ENCODE measurements around the gene NOS2.

NOS2 gene

DNA sequence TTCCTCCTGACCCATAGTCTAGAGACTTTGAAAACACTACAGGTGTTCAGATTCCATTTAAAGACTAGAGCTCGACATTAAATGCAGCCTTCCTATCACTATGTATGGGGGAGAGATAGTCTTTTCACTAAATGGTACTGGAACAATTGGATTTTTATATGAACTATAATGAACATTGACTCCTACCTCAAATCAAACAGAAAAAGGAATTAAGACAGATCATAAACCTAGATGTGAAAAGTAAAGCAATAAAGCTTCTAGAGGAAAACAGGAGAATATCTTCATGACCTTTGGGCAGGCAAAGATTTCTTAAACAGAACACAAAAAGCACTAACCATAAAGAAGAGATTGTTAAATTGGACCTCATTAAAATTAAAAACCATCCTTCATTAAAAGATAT is 18.8 kb upstream of the NOS2 start:
- Histone ChIP-seq H3K27me3 (ENCODE audit: control insufficient read depth in 1 of 2, insufficient read depth in 2 of 2, low read length in 2 of 2) (no peaks in the 10 kb centered on the region), H3K4me3 (ENCODE audit: low read length in 2 of 2) (no peak overlapping the region), H3K9ac (ENCODE audit: low read length in 2 of 2) (no peak overlapping the region), H3K27ac (ENCODE audit: low read length) (no peak overlapping the region), H3K36me3 (ENCODE audit: control insufficient read depth in 2 of 2, insufficient read depth in 2 of 2, low read length in 2 of 2) (no peaks in the 10 kb centered on the region), H3K9me3 (ENCODE audit: control insufficient read depth in 2 of 2, low read length in 2 of 2) (no peaks in the 10 kb centered on the region), H3K4me1 (ENCODE audit: control insufficient read depth, insufficient read depth, low read length) (peaks cover 9% of the 10 kb centered on the region)

DNA sequence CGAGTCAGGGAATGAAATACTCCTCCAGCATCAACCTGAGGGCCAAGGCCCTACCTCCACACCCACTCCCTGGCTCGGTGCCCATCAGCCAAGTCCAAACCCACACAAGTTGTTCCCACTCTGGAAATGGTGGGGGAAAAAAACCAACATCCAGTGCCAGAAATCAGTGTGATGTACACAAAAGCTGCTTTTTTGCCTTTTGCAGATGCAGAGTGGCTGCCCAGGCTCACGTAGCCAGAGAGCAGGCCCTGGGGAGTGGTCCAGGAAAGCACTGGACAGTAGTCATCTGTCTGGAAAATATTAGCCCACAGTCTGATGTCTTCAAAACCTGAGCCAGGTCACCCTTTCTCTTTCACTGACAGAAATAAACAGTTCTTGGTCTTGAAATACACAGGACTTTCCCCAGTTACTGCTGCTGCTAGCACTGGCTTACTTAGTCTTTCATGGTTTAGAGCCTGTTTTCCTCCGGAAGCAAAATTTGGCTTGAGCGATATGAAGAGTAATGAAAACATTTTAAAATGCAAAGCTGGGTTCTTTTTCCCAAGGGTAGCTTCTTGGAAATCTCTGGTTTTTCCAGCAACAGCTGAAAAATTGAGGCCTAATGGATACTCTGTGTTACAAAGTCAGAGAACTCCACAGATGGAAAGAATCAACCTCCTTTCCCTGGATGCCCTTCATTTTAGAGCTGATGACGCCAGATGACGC is 18.2 kb upstream of the NOS2 start:
- Histone ChIP-seq H3K4me1 (ENCODE audit: control insufficient read depth, insufficient read depth, low read length) (peaks cover 9% of the 10 kb centered on the region), H3K4me3 (ENCODE audit: low read length in 2 of 2) (no peak overlapping the region), H3K27ac (ENCODE audit: low read length) (peak overlapping the region; percentile 37), H3K27me3 (ENCODE audit: control insufficient read depth in 1 of 2, insufficient read depth in 2 of 2, low read length in 2 of 2) (no peaks in the 10 kb centered on the region), H3K36me3 (ENCODE audit: control insufficient read depth in 2 of 2, insufficient read depth in 2 of 2, low read length in 2 of 2) (no peaks in the 10 kb centered on the region), H3K9ac (ENCODE audit: low read length in 2 of 2) (peak overlapping the region in 1 of 2 donors; percentile 21), H3K9me3 (ENCODE audit: control insufficient read depth in 2 of 2, low read length in 2 of 2) (no peaks in the 10 kb centered on the region)

GRCh38 chr17:27817731-27818130 is 17.4 kb upstream of the NOS2 start:
- peak overlapping the region; percentile 37 for H3K27ac ChIP-seq (ENCODE audit: low read length)

GRCh38 chr17:27816946-27817345 is 16.6 kb upstream of the NOS2 start:
- H3K27ac ChIP-seq (ENCODE audit: low read length) = no peak overlapping the region
- H3K4me1 ChIP-seq (ENCODE audit: control insufficient read depth, insufficient read depth, low read length) = peaks cover 9% of the 10 kb centered on the region
- no peak overlapping the region for H3K9ac ChIP-seq (ENCODE audit: low read length in 2 of 2)

More at GRCh38 chr17:27817731-27818130, 17.4 kb upstream of the NOS2 start:
- peaks cover 9% of the 10 kb centered on the region for H3K4me1 ChIP-seq (ENCODE audit: control insufficient read depth, insufficient read depth, low read length)
- no peaks in the 10 kb centered on the region for H3K9me3 ChIP-seq (ENCODE audit: control insufficient read depth in 2 of 2, low read length in 2 of 2)
- no peaks in the 10 kb centered on the region for H3K36me3 ChIP-seq (ENCODE audit: control insufficient read depth in 2 of 2, insufficient read depth in 2 of 2, low read length in 2 of 2)
- H3K4me3 ChIP-seq (ENCODE audit: low read length in 2 of 2) = no peak overlapping the region
- H3K9ac ChIP-seq (ENCODE audit: low read length in 2 of 2) = no peak overlapping the region
- no peaks in the 10 kb centered on the region for H3K27me3 ChIP-seq (ENCODE audit: control insufficient read depth in 1 of 2, insufficient read depth in 2 of 2, low read length in 2 of 2)

GRCh38 chr17:27811961-27812360 is 11.6 kb upstream of the NOS2 start:
- no peaks in the 10 kb centered on the region for H3K9me3 ChIP-seq (ENCODE audit: control insufficient read depth in 2 of 2, low read length in 2 of 2)
- peaks cover 0 to 2% of the 10 kb centered on the region in 2 donors for H3K27me3 ChIP-seq (ENCODE audit: control insufficient read depth in 1 of 2, insufficient read depth in 2 of 2, low read length in 2 of 2)
- H3K4me3 ChIP-seq (ENCODE audit: low read length in 2 of 2) = no peak overlapping the region
- no peak overlapping the region for H3K9ac ChIP-seq (ENCODE audit: low read length in 2 of 2)
- no peak overlapping the region for H3K27ac ChIP-seq (ENCODE audit: low read length)
- H3K36me3 ChIP-seq (ENCODE audit: control insufficient read depth in 2 of 2, insufficient read depth in 2 of 2, low read length in 2 of 2) = no peaks in the 10 kb centered on the region
- H3K4me1 ChIP-seq (ENCODE audit: control insufficient read depth, insufficient read depth, low read length) = peaks cover 5% of the 10 kb centered on the region

More at GRCh38 chr17:27816946-27817345, 16.6 kb upstream of the NOS2 start:
- Histone ChIP-seq H3K27me3 (ENCODE audit: control insufficient read depth in 1 of 2, insufficient read depth in 2 of 2, low read length in 2 of 2) (no peaks in the 10 kb centered on the region), H3K36me3 (ENCODE audit: control insufficient read depth in 2 of 2, insufficient read depth in 2 of 2, low read length in 2 of 2) (no peaks in the 10 kb centered on the region), H3K4me3 (ENCODE audit: low read length in 2 of 2) (no peak overlapping the region), H3K9me3 (ENCODE audit: control insufficient read depth in 2 of 2, low read length in 2 of 2) (no peaks in the 10 kb centered on the region)

- Histone ChIP-seq H3K9me3 (ENCODE audit: control insufficient read depth in 2 of 2, low read length in 2 of 2) (no peaks in the 10 kb centered on the region), H3K36me3 (ENCODE audit: control insufficient read depth in 2 of 2, insufficient read depth in 2 of 2, low read length in 2 of 2) (no peaks in the 10 kb centered on the region), H3K4me3 (ENCODE audit: low read length in 2 of 2) (no peak overlapping the region), H3K4me1 (ENCODE audit: control insufficient read depth, insufficient read depth, low read length) (peaks cover 6% of the 10 kb centered on the region), H3K9ac (ENCODE audit: low read length in 2 of 2) (no peak overlapping the region), H3K27me3 (ENCODE audit: control insufficient read depth in 1 of 2, insufficient read depth in 2 of 2, low read length in 2 of 2) (peaks cover 0 to 2% of the 10 kb centered on the region in 2 donors), H3K27ac (ENCODE audit: low read length) (no peak overlapping the region)
Measured at GRCh38 chr17:27810902-27811557, 10.7 kb upstream of the NOS2 start.

DNA sequence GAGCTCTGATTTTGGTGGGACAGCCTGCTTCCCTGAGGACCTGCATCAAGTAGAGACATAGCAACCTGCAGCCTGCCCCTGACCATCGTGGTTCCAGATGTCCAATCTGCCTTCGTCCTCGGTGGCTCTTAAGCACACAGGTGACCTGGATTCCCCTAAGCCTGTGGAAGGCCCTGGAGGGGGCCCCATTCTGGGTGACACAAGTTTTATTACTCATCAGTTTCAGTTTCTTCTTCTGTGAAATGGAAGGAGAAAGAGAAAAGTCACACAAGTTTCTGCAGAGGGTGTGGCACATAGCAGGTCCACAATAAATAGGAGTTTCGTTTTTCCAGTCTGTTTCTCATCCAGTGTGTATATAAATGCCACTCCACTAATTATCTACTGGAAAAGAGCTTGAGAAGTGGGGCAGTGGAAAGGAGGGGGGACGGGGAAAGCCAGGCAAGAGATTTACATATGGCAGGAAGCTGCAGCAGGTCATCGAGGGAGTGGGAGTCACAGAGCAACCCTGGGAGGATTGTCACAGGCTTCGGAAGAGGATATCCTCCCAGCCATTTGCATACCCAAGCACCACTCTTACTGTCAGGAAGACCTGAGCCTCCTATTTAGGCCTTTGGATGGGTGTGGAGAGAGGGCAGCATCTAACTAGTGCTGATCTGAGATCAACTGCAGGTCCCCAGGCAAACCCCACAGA is 10.0 kb upstream of the NOS2 start:
- Histone ChIP-seq H3K4me1 (ENCODE audit: control insufficient read depth, insufficient read depth, low read length) (peaks cover 13% of the 10 kb centered on the region), H3K27me3 (ENCODE audit: control insufficient read depth in 1 of 2, insufficient read depth in 2 of 2, low read length in 2 of 2) (peaks cover 0 to 2% of the 10 kb centered on the region in 2 donors), H3K9ac (ENCODE audit: low read length in 2 of 2) (no peak overlapping the region), H3K36me3 (ENCODE audit: control insufficient read depth in 2 of 2, insufficient read depth in 2 of 2, low read length in 2 of 2) (no peaks in the 10 kb centered on the region), H3K4me3 (ENCODE audit: low read length in 2 of 2) (no peak overlapping the region), H3K9me3 (ENCODE audit: control insufficient read depth in 2 of 2, low read length in 2 of 2) (no peaks in the 10 kb centered on the region), H3K27ac (ENCODE audit: low read length) (no peak overlapping the region)

DNA sequence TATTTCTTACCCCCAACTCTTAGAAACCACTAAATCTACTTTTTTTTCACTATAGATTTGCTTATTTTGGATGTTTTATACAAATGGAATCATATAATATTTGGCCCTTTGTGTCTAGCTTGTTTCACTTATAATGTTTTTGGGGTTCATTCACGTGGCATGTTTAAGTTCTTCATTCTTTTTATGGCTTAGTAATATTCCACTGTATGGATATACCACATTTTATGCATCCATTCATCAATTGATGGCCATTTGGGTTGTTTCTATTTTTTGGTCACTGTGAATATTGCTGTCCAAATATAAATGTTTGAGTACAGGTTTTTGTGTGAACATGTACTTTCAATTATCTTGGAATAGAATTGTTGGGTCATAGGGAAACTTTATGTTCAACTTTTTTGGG is 9.2 kb upstream of the NOS2 start:
- H3K4me1 ChIP-seq (ENCODE audit: control insufficient read depth, insufficient read depth, low read length) = peaks cover 15% of the 10 kb centered on the region
- H3K27ac ChIP-seq (ENCODE audit: low read length) = no peak overlapping the region
- no peaks in the 10 kb centered on the region for H3K36me3 ChIP-seq (ENCODE audit: control insufficient read depth in 2 of 2, insufficient read depth in 2 of 2, low read length in 2 of 2)
- H3K9me3 ChIP-seq (ENCODE audit: control insufficient read depth in 2 of 2, low read length in 2 of 2) = no peaks in the 10 kb centered on the region
- H3K27me3 ChIP-seq (ENCODE audit: control insufficient read depth in 1 of 2, insufficient read depth in 2 of 2, low read length in 2 of 2) = peaks cover 0 to 2% of the 10 kb centered on the region in 2 donors
- no peak overlapping the region for H3K9ac ChIP-seq (ENCODE audit: low read length in 2 of 2)
- no peak overlapping the region for H3K4me3 ChIP-seq (ENCODE audit: low read length in 2 of 2)

DNA sequence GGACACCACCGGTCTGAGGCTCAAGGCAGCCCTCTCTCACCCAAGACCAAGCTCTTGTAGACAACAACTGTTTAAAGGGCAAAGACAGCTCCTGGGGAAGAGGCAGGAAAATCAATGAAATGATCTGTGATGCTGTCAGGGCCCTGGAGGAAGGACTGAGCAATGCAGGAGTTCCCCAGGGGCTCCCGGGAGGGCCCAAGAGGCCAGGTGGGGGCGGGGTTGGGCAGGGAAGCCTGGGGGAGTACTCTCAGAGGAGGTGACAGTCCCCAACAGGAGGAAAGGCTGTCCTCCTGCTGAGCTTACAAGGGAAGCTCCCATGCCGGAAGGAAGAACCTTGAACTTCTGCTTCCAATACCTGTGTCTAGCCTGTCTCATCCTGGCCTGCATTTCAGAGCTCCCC is 8.3 kb upstream of the NOS2 start:
- H3K4me3 ChIP-seq (ENCODE audit: low read length in 2 of 2) = no peak overlapping the region
- no peaks in the 10 kb centered on the region for H3K9me3 ChIP-seq (ENCODE audit: control insufficient read depth in 2 of 2, low read length in 2 of 2)
- no peaks in the 10 kb centered on the region for H3K36me3 ChIP-seq (ENCODE audit: control insufficient read depth in 2 of 2, insufficient read depth in 2 of 2, low read length in 2 of 2)
- peaks cover 0 to 4% of the 10 kb centered on the region in 2 donors for H3K27me3 ChIP-seq (ENCODE audit: control insufficient read depth in 1 of 2, insufficient read depth in 2 of 2, low read length in 2 of 2)
- H3K27ac ChIP-seq (ENCODE audit: low read length) = no peak overlapping the region
- H3K9ac ChIP-seq (ENCODE audit: low read length in 2 of 2) = no peak overlapping the region
- peaks cover 15% of the 10 kb centered on the region for H3K4me1 ChIP-seq (ENCODE audit: control insufficient read depth, insufficient read depth, low read length)

DNA sequence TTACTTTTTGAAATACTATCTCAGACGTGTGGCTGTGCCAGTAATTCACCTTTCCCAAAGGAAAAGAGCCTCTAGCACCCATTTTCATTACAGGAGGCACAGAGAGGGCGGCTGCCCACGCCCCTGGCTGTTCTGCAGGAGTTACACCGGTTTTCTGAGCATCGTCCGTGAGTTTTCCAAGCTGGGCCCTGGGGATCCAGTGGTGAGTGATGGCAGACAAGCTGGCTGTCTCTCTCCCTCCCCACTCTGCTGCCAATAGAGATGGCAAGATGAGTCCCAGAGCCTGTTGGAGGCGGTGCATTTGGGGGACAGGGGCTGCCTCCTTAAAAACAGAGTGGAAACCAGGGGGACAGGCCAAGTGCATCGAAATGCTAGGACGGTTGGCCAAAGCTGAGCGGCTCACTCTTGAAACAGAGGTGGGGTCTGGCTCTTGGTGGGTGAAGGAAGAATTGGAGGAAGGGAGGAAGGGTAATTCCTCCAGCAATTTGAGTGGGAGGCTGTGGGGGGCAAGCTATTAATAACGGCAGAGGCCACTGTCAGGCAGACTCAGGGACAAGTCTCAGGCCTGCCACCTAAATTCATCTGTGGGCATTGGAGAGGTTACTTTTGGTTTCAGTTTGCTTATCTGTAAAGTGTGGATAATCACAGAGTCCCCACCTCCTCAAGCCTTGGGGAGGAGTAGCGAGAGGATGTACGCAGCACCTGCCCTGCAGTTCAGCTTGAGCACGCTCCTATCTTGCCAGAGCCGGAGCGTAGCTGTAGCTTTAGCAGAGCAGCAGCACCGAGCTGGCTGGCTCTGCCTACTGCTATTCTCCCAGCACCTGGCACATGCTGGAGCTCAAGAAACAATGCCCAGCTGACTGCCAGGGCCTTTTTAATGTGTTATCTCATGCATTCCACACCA is 7.5 kb upstream of the NOS2 start:
- Histone ChIP-seq H3K9me3 (ENCODE audit: control insufficient read depth in 2 of 2, low read length in 2 of 2) (no peaks in the 10 kb centered on the region), H3K4me3 (ENCODE audit: low read length in 2 of 2) (no peak overlapping the region), H3K27ac (ENCODE audit: low read length) (no peak overlapping the region), H3K27me3 (ENCODE audit: control insufficient read depth in 1 of 2, insufficient read depth in 2 of 2, low read length in 2 of 2) (peaks cover 0 to 4% of the 10 kb centered on the region in 2 donors), H3K9ac (ENCODE audit: low read length in 2 of 2) (no peak overlapping the region), H3K36me3 (ENCODE audit: control insufficient read depth in 2 of 2, insufficient read depth in 2 of 2, low read length in 2 of 2) (no peaks in the 10 kb centered on the region), H3K4me1 (ENCODE audit: control insufficient read depth, insufficient read depth, low read length) (peaks cover 15% of the 10 kb centered on the region)
